ENCODE measurements around the gene TMSB4X.

The TMSB4X gene

GRCh38 chrX:12973561-12974304, 1.2 kb upstream of the TMSB4X start:
- in situ Hi-C loops (cut with MboI; ENCODE audit: low sequenced_read_pairs), result loop anchor here (25.0 kb wide), 1 partner anchor 514 kb away; no protein-coding TSS in a partner anchor

- in situ Hi-C loops (cut with MboI; ENCODE audit: low sequenced_read_pairs), result loop anchor here (25.0 kb wide), 1 partner anchor 513 kb away; no protein-coding TSS in a partner anchor
Observed at GRCh38 chrX:12974305-12974795, 560 bp upstream of the TMSB4X start.

GRCh38 chrX:12975670-12975965, 708 bp downstream of the TMSB4X start:
- in situ Hi-C loops (cut with MboI; ENCODE audit: low sequenced_read_pairs), result loop anchor here (25.0 kb wide), 1 partner anchor 112 kb away; no protein-coding TSS in a partner anchor

- in situ Hi-C loops (cut with MboI; ENCODE audit: low sequenced_read_pairs), result loop anchor here (25.0 kb wide), 1 partner anchor 111 kb away; no protein-coding TSS in a partner anchor
Observed at GRCh38 chrX:12975991-12976558, 1.2 kb downstream of the TMSB4X start.

GRCh38 chrX:12976819-12977732, 2.2 kb downstream of the TMSB4X start:
- in situ Hi-C loops (cut with MboI; ENCODE audit: low sequenced_read_pairs), result loop anchor here (25.0 kb wide), 1 partner anchor 110 kb away; no protein-coding TSS in a partner anchor

GRCh38 chrX:12977761-12978204, 2.9 kb downstream of the TMSB4X start:
- in situ Hi-C loops (cut with MboI; ENCODE audit: low sequenced_read_pairs), result loop anchor here (25.0 kb wide), 1 partner anchor 110 kb away; no protein-coding TSS in a partner anchor

- in situ Hi-C loops (cut with MboI; ENCODE audit: low sequenced_read_pairs), result loop anchor here (25.0 kb wide), 1 partner anchor 109 kb away; no protein-coding TSS in a partner anchor
Observed at GRCh38 chrX:12978205-12979025, 3.5 kb downstream of the TMSB4X start.

GRCh38 chrX:12979026-12979607, 4.2 kb downstream of the TMSB4X start:
- in situ Hi-C loops (cut with MboI; ENCODE audit: low sequenced_read_pairs), result loop anchor here (25.0 kb wide), 1 partner anchor 108 kb away; no protein-coding TSS in a partner anchor

- in situ Hi-C loops (cut with MboI; ENCODE audit: low sequenced_read_pairs), result loop anchor here (25.0 kb wide), 1 partner anchor 108 kb away; no protein-coding TSS in a partner anchor
Observed at GRCh38 chrX:12979616-12980015, 4.7 kb downstream of the TMSB4X start.

GRCh38 chrX:12980039-12980438, 5.1 kb downstream of the TMSB4X start:
- in situ Hi-C loops (cut with MboI; ENCODE audit: low sequenced_read_pairs), result loop anchor here (25.0 kb wide), 1 partner anchor 107 kb away; no protein-coding TSS in a partner anchor

- in situ Hi-C loops (cut with MboI; ENCODE audit: low sequenced_read_pairs), result loop anchor here (25.0 kb wide), 1 partner anchor 105 kb away; no protein-coding TSS in a partner anchor
Observed at GRCh38 chrX:12981880-12982279, 7.0 kb downstream of the TMSB4X start.

- in situ Hi-C loops (cut with MboI; ENCODE audit: low sequenced_read_pairs), result loop anchor here (25.0 kb wide), 1 partner anchor 103 kb away; no protein-coding TSS in a partner anchor
Observed at GRCh38 chrX:12984603-12985319, 9.9 kb downstream of the TMSB4X start.

- in situ Hi-C loops (cut with MboI; ENCODE audit: low sequenced_read_pairs), result loop anchor here (25.0 kb wide), 1 partner anchor 102 kb away; no protein-coding TSS in a partner anchor
Observed at GRCh38 chrX:12985331-12985730, 10.4 kb downstream of the TMSB4X start.

- in situ Hi-C loops (cut with MboI; ENCODE audit: low sequenced_read_pairs), result loop anchor here (25.0 kb wide), 1 partner anchor 101 kb away; no protein-coding TSS in a partner anchor
Observed at GRCh38 chrX:12986164-12986779, 11.4 kb downstream of the TMSB4X start.

- in situ Hi-C loops (cut with MboI; ENCODE audit: low sequenced_read_pairs), result loop anchor here (25.0 kb wide), 1 partner anchor 100 kb away; no protein-coding TSS in a partner anchor
Observed at GRCh38 chrX:12986886-12987285, 12.0 kb downstream of the TMSB4X start.

GRCh38 chrX:12987340-12987739, 12.4 kb downstream of the TMSB4X start:
- in situ Hi-C loops (cut with MboI; ENCODE audit: low sequenced_read_pairs), result loop anchor here (25.0 kb wide), 1 partner anchor 100 kb away; no protein-coding TSS in a partner anchor

- in situ Hi-C loops (cut with MboI; ENCODE audit: low sequenced_read_pairs), result loop anchor here (25.0 kb wide), 1 partner anchor 99 kb away; no protein-coding TSS in a partner anchor
Observed at GRCh38 chrX:12987900-12988594, 13.1 kb downstream of the TMSB4X start.

All from HL-60/S4 treated with retinoic acid at 250 ng/mL for 4 days and 3 days (cell line).